ENCODE results near the gene ADORA3.
A peak's percentile ranks its signal among the peaks of the same experiment; 100 is the strongest.

ADORA3 gene

GRCh38 chr1:111469539-111469938 lies 33.9 kb downstream of the ADORA3 start:
- FAIRE-seq (peak; percentile 60), DNase-seq (ENCODE audit: insufficient read length, low spot score) (no peak)
- no peak for TF ChIP-seq SPI1 (IDR thresholded peaks at IDR 0.05; ENCODE audit: low read depth, low read length)
- TF ChIP-seq POLR2AphosphoS5 (IDR thresholded peaks at IDR 0.05; ENCODE audit: low read depth, low read length): no peak
- TF ChIP-seq POLR2A (IDR thresholded peaks at IDR 0.05; ENCODE audit: low read depth, low read length): no peak
- TF ChIP-seq TAF1 (IDR thresholded peaks at IDR 0.05; ENCODE audit: low read depth, low read length): no peak

GRCh38 chr1:111468717-111469100 lies 34.7 kb downstream of the ADORA3 start:
- TF ChIP-seq TAF1 (IDR thresholded peaks at IDR 0.05; ENCODE audit: low read depth, low read length) (no peak), POU2F2 (IDR thresholded peaks at IDR 0.05; ENCODE audit: low read depth, low read length) (no peak), POLR2AphosphoS5 (IDR thresholded peaks at IDR 0.05; ENCODE audit: low read depth, low read length) (no peak), PAX5 (IDR thresholded peaks at IDR 0.05; ENCODE audit: insufficient read depth, low read length, severe bottlenecking) (no peak), POLR2A (IDR thresholded peaks at IDR 0.05; ENCODE audit: low read depth, low read length) (no peak)
- DNase-seq (ENCODE audit: insufficient read length, low spot score) (no peak), FAIRE-seq (no peak)

GRCh38 chr1:111467865-111468716 lies 35.3 kb downstream of the ADORA3 start:
- FAIRE-seq (peak; percentile 51), DNase-seq (ENCODE audit: insufficient read length, low spot score) (no peak)

GRCh38 chr1:111466480-111466879 lies 37.0 kb downstream of the ADORA3 start:
- TF ChIP-seq TAF1 (IDR thresholded peaks at IDR 0.05; ENCODE audit: low read depth, low read length) (no peak), POLR2A (IDR thresholded peaks at IDR 0.05; ENCODE audit: low read depth, low read length) (no peak), POLR2AphosphoS5 (IDR thresholded peaks at IDR 0.05; ENCODE audit: low read depth, low read length) (no peak), POU2F2 (IDR thresholded peaks at IDR 0.05; ENCODE audit: low read depth, low read length) (no peak), PAX5 (IDR thresholded peaks at IDR 0.05; ENCODE audit: insufficient read depth, low read length, severe bottlenecking) (no peak), SPI1 (IDR thresholded peaks at IDR 0.05; ENCODE audit: low read depth, low read length) (no peak)
- DNase-seq (ENCODE audit: insufficient read length, low spot score) (no peak), FAIRE-seq (no peak)

More at GRCh38 chr1:111467865-111468716, 35.3 kb downstream of the ADORA3 start:
- no peak for TF ChIP-seq SPI1 (IDR thresholded peaks at IDR 0.05; ENCODE audit: low read depth, low read length)
- no peak for TF ChIP-seq TAF1 (IDR thresholded peaks at IDR 0.05; ENCODE audit: low read depth, low read length)
- TF ChIP-seq POLR2A (IDR thresholded peaks at IDR 0.05; ENCODE audit: low read depth, low read length): no peak
- no peak for TF ChIP-seq POLR2AphosphoS5 (IDR thresholded peaks at IDR 0.05; ENCODE audit: low read depth, low read length)
- no peak for TF ChIP-seq POU2F2 (IDR thresholded peaks at IDR 0.05; ENCODE audit: low read depth, low read length)
- TF ChIP-seq PAX5 (IDR thresholded peaks at IDR 0.05; ENCODE audit: insufficient read depth, low read length, severe bottlenecking): no peak

GRCh38 chr1:111465754-111466153 lies 37.7 kb downstream of the ADORA3 start:
- no peak for TF ChIP-seq SPI1 (IDR thresholded peaks at IDR 0.05; ENCODE audit: low read depth, low read length)
- TF ChIP-seq POU2F2 (IDR thresholded peaks at IDR 0.05; ENCODE audit: low read depth, low read length): no peak
- no peak for TF ChIP-seq POLR2AphosphoS5 (IDR thresholded peaks at IDR 0.05; ENCODE audit: low read depth, low read length)
- no peak for TF ChIP-seq PAX5 (IDR thresholded peaks at IDR 0.05; ENCODE audit: insufficient read depth, low read length, severe bottlenecking)
- no peak for TF ChIP-seq TAF1 (IDR thresholded peaks at IDR 0.05; ENCODE audit: low read depth, low read length)
- TF ChIP-seq POLR2A (IDR thresholded peaks at IDR 0.05; ENCODE audit: low read depth, low read length): no peak
- no peak for FAIRE-seq
- DNase-seq (ENCODE audit: insufficient read length, low spot score): no peak

- TF ChIP-seq PAX5 (IDR thresholded peaks at IDR 0.05; ENCODE audit: insufficient read depth, low read length, severe bottlenecking): no peak
- no peak for TF ChIP-seq POU2F2 (IDR thresholded peaks at IDR 0.05; ENCODE audit: low read depth, low read length)
- no peak for TF ChIP-seq SPI1 (IDR thresholded peaks at IDR 0.05; ENCODE audit: low read depth, low read length)
- peak; percentile 43; the same call in 1 of the 2 replicates for TF ChIP-seq POLR2AphosphoS5 (IDR thresholded peaks at IDR 0.05; ENCODE audit: low read depth, low read length)
- TF ChIP-seq TAF1 (IDR thresholded peaks at IDR 0.05; ENCODE audit: low read depth, low read length): no peak
- 0 out of 2 replicates have a peak, but pooled peaks have one; percentile 30 for TF ChIP-seq POLR2A (IDR thresholded peaks at IDR 0.05; ENCODE audit: low read depth, low read length)
- FAIRE-seq: no peak
- DNase-seq (ENCODE audit: insufficient read length, low spot score): no peak
Measured at GRCh38 chr1:111463029-111463683, 40.3 kb downstream of the ADORA3 start.

GRCh38 chr1:111462370-111463028 lies 40.9 kb downstream of the ADORA3 start:
- TF ChIP-seq POU2F2 (IDR thresholded peaks at IDR 0.05; ENCODE audit: low read depth, low read length): no peak
- no peak for TF ChIP-seq PAX5 (IDR thresholded peaks at IDR 0.05; ENCODE audit: insufficient read depth, low read length, severe bottlenecking)
- TF ChIP-seq SPI1 (IDR thresholded peaks at IDR 0.05; ENCODE audit: low read depth, low read length): no peak
- TF ChIP-seq POLR2A (IDR thresholded peaks at IDR 0.05; ENCODE audit: low read depth, low read length): no peak
- no peak for TF ChIP-seq POLR2AphosphoS5 (IDR thresholded peaks at IDR 0.05; ENCODE audit: low read depth, low read length)
- no peak for TF ChIP-seq TAF1 (IDR thresholded peaks at IDR 0.05; ENCODE audit: low read depth, low read length)
- no peak for FAIRE-seq
- no peak for DNase-seq (ENCODE audit: insufficient read length, low spot score)

GRCh38 chr1:111461765-111462164 lies 41.7 kb downstream of the ADORA3 start:
- no peak for DNase-seq (ENCODE audit: insufficient read length, low spot score)
- FAIRE-seq: no peak
- TF ChIP-seq SPI1 (IDR thresholded peaks at IDR 0.05; ENCODE audit: low read depth, low read length) (no peak), PAX5 (IDR thresholded peaks at IDR 0.05; ENCODE audit: insufficient read depth, low read length, severe bottlenecking) (no peak), TAF1 (IDR thresholded peaks at IDR 0.05; ENCODE audit: low read depth, low read length) (no peak)

GRCh38 chr1:111455642-111456031 lies 47.8 kb downstream of the ADORA3 start:
- FAIRE-seq (no peak), DNase-seq (ENCODE audit: insufficient read length, low spot score) (no peak)
- TF ChIP-seq POU2F2 (IDR thresholded peaks at IDR 0.05; ENCODE audit: low read depth, low read length): no peak
- no peak for TF ChIP-seq TAF1 (IDR thresholded peaks at IDR 0.05; ENCODE audit: low read depth, low read length)
- no peak for TF ChIP-seq POLR2AphosphoS5 (IDR thresholded peaks at IDR 0.05; ENCODE audit: low read depth, low read length)
- no peak for TF ChIP-seq PAX5 (IDR thresholded peaks at IDR 0.05; ENCODE audit: insufficient read depth, low read length, severe bottlenecking)
- no peak for TF ChIP-seq POLR2A (IDR thresholded peaks at IDR 0.05; ENCODE audit: low read depth, low read length)
- TF ChIP-seq SPI1 (IDR thresholded peaks at IDR 0.05; ENCODE audit: low read depth, low read length): no peak

All from GM12891 (cell line).